Measurements from ENCODE around the gene GDF10.
A peak's percentile ranks its signal among the peaks of the same experiment; 100 is the strongest.

The GDF10 gene

GRCh38 chr10:47283101-47283630, 16.8 kb upstream of the GDF10 start:
- no peak overlapping the region for H3K27ac ChIP-seq
- no peak overlapping the region for H3K9ac ChIP-seq
- no peaks in the 10 kb centered on the region for H4K20me1 ChIP-seq
- H3K9me3 ChIP-seq, result no peaks in the 10 kb centered on the region
- H3K4me3 ChIP-seq, result no peak overlapping the region
- no peaks in the 10 kb centered on the region for H3K36me3 ChIP-seq
- no peaks in the 10 kb centered on the region for H3K27me3 ChIP-seq
- TF ChIP-seq Cebpa-rat (IDR thresholded peaks at IDR 0.05), result no peak
- peaks cover 30% of the 10 kb centered on the region for H3K4me1 ChIP-seq
- H3K4me2 ChIP-seq, result no peak overlapping the region

GRCh38 chr10:47283848-47284247, 16.1 kb upstream of the GDF10 start:
- Histone ChIP-seq H3K4me1 (peaks cover 28% of the 10 kb centered on the region), H3K4me2 (no peak overlapping the region), H3K9me3 (no peaks in the 10 kb centered on the region), H3K36me3 (no peaks in the 10 kb centered on the region), H3K4me3 (no peak overlapping the region), H3K9ac (no peak overlapping the region), H3K27me3 (no peaks in the 10 kb centered on the region), H3K27ac (no peak overlapping the region), H4K20me1 (no peaks in the 10 kb centered on the region)
- TF ChIP-seq Cebpa-rat (IDR thresholded peaks at IDR 0.05), result no peak

- H3K4me3 ChIP-seq, result no peak overlapping the region
- no peak overlapping the region for H3K27ac ChIP-seq
- peak overlapping the region; percentile 51 for H3K4me2 ChIP-seq
- H3K9ac ChIP-seq, result no peak overlapping the region
- no peaks in the 10 kb centered on the region for H4K20me1 ChIP-seq
- no peak for TF ChIP-seq Cebpa-rat (IDR thresholded peaks at IDR 0.05)
- H3K36me3 ChIP-seq, result no peaks in the 10 kb centered on the region
- H3K9me3 ChIP-seq, result no peaks in the 10 kb centered on the region
- no peaks in the 10 kb centered on the region for H3K27me3 ChIP-seq
- peaks cover 28% of the 10 kb centered on the region for H3K4me1 ChIP-seq
These were observed 14.4 kb upstream of the GDF10 start for GRCh38 chr10:47285381-47286115.

- Histone ChIP-seq H3K4me1 (peaks cover 28% of the 10 kb centered on the region), H3K27ac (peak overlapping the region; percentile 28; the same call in 1 of the 2 replicates), H3K27me3 (no peaks in the 10 kb centered on the region), H3K4me3 (no peak overlapping the region), H3K4me2 (peak overlapping the region; percentile 51), H3K36me3 (no peaks in the 10 kb centered on the region), H4K20me1 (no peaks in the 10 kb centered on the region), H3K9me3 (no peaks in the 10 kb centered on the region), H3K9ac (no peak overlapping the region)
- no peak for TF ChIP-seq Cebpa-rat (IDR thresholded peaks at IDR 0.05)
These were observed 13.9 kb upstream of the GDF10 start for GRCh38 chr10:47286116-47286505.

GRCh38 chr10:47286591-47287315, 13.2 kb upstream of the GDF10 start:
- no peak for TF ChIP-seq Cebpa-rat (IDR thresholded peaks at IDR 0.05)
- no peaks in the 10 kb centered on the region for H4K20me1 ChIP-seq
- no peaks in the 10 kb centered on the region for H3K9me3 ChIP-seq
- H3K27me3 ChIP-seq, result no peaks in the 10 kb centered on the region
- no peak overlapping the region for H3K4me3 ChIP-seq
- peak overlapping the region; percentile 51 for H3K4me2 ChIP-seq
- H3K9ac ChIP-seq, result no peak overlapping the region
- H3K36me3 ChIP-seq, result no peaks in the 10 kb centered on the region
- peak overlapping the region; percentile 28; the same call in 1 of the 2 replicates for H3K27ac ChIP-seq
- H3K4me1 ChIP-seq, result peaks cover 28% of the 10 kb centered on the region

- H4K20me1 ChIP-seq, result no peaks in the 10 kb centered on the region
- H3K4me3 ChIP-seq, result no peak overlapping the region
- no peaks in the 10 kb centered on the region for H3K9me3 ChIP-seq
- H3K36me3 ChIP-seq, result no peaks in the 10 kb centered on the region
- H3K27me3 ChIP-seq, result no peaks in the 10 kb centered on the region
- no peak overlapping the region for H3K9ac ChIP-seq
- H3K4me1 ChIP-seq, result peaks cover 22% of the 10 kb centered on the region
- H3K27ac ChIP-seq, result no peak overlapping the region
- H3K4me2 ChIP-seq, result no peak overlapping the region
- no peak for TF ChIP-seq Cebpa-rat (IDR thresholded peaks at IDR 0.05)
These were observed 12.6 kb upstream of the GDF10 start for GRCh38 chr10:47287365-47287802.

GRCh38 chr10:47287805-47288204, 12.2 kb upstream of the GDF10 start:
- H3K27me3 ChIP-seq, result no peaks in the 10 kb centered on the region
- peaks cover 20% of the 10 kb centered on the region for H3K4me1 ChIP-seq
- no peak overlapping the region for H3K9ac ChIP-seq
- no peak overlapping the region for H3K4me2 ChIP-seq
- H3K36me3 ChIP-seq, result no peaks in the 10 kb centered on the region
- no peak for TF ChIP-seq Cebpa-rat (IDR thresholded peaks at IDR 0.05)
- no peaks in the 10 kb centered on the region for H4K20me1 ChIP-seq
- no peak overlapping the region for H3K27ac ChIP-seq
- H3K9me3 ChIP-seq, result no peaks in the 10 kb centered on the region
- no peak overlapping the region for H3K4me3 ChIP-seq

GRCh38 chr10:47288236-47288635, 11.8 kb upstream of the GDF10 start:
- Histone ChIP-seq H3K4me1 (peaks cover 20% of the 10 kb centered on the region), H3K9ac (no peak overlapping the region), H3K36me3 (no peaks in the 10 kb centered on the region), H3K27ac (no peak overlapping the region), H3K4me2 (no peak overlapping the region), H3K9me3 (no peaks in the 10 kb centered on the region), H4K20me1 (no peaks in the 10 kb centered on the region), H3K4me3 (no peak overlapping the region), H3K27me3 (no peaks in the 10 kb centered on the region)
- TF ChIP-seq Cebpa-rat (IDR thresholded peaks at IDR 0.05), result no peak

GRCh38 chr10:47288916-47289495, 11.0 kb upstream of the GDF10 start:
- H3K4me3 ChIP-seq, result no peak overlapping the region
- no peaks in the 10 kb centered on the region for H4K20me1 ChIP-seq
- peaks cover 20% of the 10 kb centered on the region for H3K4me1 ChIP-seq
- no peak overlapping the region for H3K27ac ChIP-seq
- H3K4me2 ChIP-seq, result no peak overlapping the region
- H3K9me3 ChIP-seq, result no peaks in the 10 kb centered on the region
- H3K9ac ChIP-seq, result no peak overlapping the region
- H3K27me3 ChIP-seq, result no peaks in the 10 kb centered on the region
- TF ChIP-seq Cebpa-rat (IDR thresholded peaks at IDR 0.05), result no peak
- H3K36me3 ChIP-seq, result no peaks in the 10 kb centered on the region

GRCh38 chr10:47289921-47290320, 10.1 kb upstream of the GDF10 start:
- Histone ChIP-seq H3K4me3 (no peak overlapping the region), H3K27me3 (no peaks in the 10 kb centered on the region), H3K4me2 (no peak overlapping the region), H4K20me1 (no peaks in the 10 kb centered on the region), H3K36me3 (no peaks in the 10 kb centered on the region), H3K4me1 (peaks cover 20% of the 10 kb centered on the region), H3K27ac (no peak overlapping the region), H3K9me3 (no peaks in the 10 kb centered on the region), H3K9ac (no peak overlapping the region)
- TF ChIP-seq Cebpa-rat (IDR thresholded peaks at IDR 0.05), result no peak
